ENCODE measurements around the gene HPS1. TPM values are rescaled to one million over a fixed set of nuclear protein-coding genes. Genes with fewer than 3 reads are reported as not detected.

Gene HPS1
- total RNA-seq, 2 experiments from 2014 or later = 53.2 to 68.7 TPM

Small RNAs within 50 kb of the gene (microRNA-seq; reads per million reads assigned to microRNA genes)
- 4.5 reads per million for gene MIR1287 (ENCODE audit: borderline replicate concordance)
- gene MIR4685 (ENCODE audit: borderline replicate concordance) = 6.1 reads per million

Small RNAs within 50 kb of the gene (small RNA-seq; reads per million reads assigned to genes)
- gene MIR4685 = not detected

Other genes with a start within 250 kb of the HPS1 start
- not detected in 2 replicates for gene LOXL4, start 178.7 kb downstream of the HPS1 start, total RNA-seq (2014; rRNA removed; shearing (Covaris generic))
- not detected in 2 replicates for gene LOXL4, start 178.7 kb downstream of the HPS1 start, total RNA-seq (2022)
- 0.41 and 0.51 TPM in 2 replicates for gene PYROXD2, start 31.8 kb downstream of the HPS1 start, total RNA-seq (2014; rRNA removed; shearing (Covaris generic))
- 4.0 and 4.3 TPM in 2 replicates for gene PYROXD2, start 31.8 kb downstream of the HPS1 start, total RNA-seq (2022)

Measured in OCI-LY7 (cell line).